Liver (tissue), 3 donors: ENCODE measurements around the gene WDR37.

Source experiments
- CTCF ChIP-seq: fragments of 150-350 bp; IDR thresholded peaks from 2 replicates; pipeline ENCODE4 v1.5.1; 2017; ENCODE audit warnings: improper control_type of control experiment, low read depth, low read length; ENCODE audit not compliant: missing input control
- FOXA1 ChIP-seq: IDR thresholded peaks from 2 replicates; pipeline ENCODE4 v1.6.1; 2016; ENCODE audit warnings: antibody characterized with exemption
- GABPA ChIP-seq, 2 donors: IDR thresholded peaks in 1 of 2; conservative IDR thresholded peaks in 1 of 2; 2 replicates each; pipeline ENCODE4 v1.6.1; 2016; ENCODE audit warnings: antibody characterized with exemption in 2 of 2, mild to moderate bottlenecking in 1 of 2, moderate library complexity in 1 of 2
- SP1 ChIP-seq: IDR thresholded peaks from 2 replicates; pipeline ENCODE4 v1.6.1; 2018; ENCODE audit warnings: antibody characterized with exemption, mild to moderate bottlenecking
- TAF1 ChIP-seq: conservative IDR thresholded peaks from 2 replicates; pipeline ENCODE4 v1.6.1; 2016; ENCODE audit warnings: antibody characterized with exemption, mild to moderate bottlenecking
- YY1 ChIP-seq: IDR thresholded peaks from 2 replicates; pipeline ENCODE4 v1.6.1; 2016; ENCODE audit warnings: antibody characterized with exemption, mild to moderate bottlenecking
- donor health status: healthy.
- donor health status: healthy.

DNA sequence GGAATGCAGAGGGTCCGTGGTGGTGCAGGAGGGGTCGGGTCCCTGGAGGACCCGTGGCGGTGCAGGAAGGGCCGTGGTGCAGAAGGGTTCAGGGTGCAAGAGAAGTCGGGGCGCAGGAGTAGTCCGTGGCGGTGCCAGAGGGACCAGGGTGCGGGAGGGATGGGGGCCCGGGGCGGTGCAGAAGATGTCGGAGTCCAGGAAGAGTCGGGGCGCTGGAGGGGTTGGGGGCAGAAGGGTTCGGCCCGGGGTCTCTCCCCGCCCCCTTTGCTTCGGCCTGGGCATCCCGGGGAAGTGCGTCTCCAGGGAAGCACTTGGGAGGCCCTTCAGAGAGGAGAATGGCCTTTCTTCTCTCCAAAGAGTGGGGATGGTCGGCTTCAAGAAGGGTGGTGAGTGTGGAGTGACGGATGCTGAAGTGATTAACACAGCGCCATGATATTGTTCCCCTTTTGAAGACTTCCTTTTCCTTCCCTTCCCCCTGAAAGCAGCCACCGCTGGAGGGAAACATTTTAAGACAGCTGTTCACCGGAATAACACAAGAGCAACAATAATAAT lies 997 bp downstream of the WDR37 start:
- TF ChIP-seq TAF1 (no peak), CTCF (no peak), SP1 (no peak), GABPA (IDR thresholded peaks at IDR 0.05 in 1 of 2, conservative IDR thresholded peaks at IDR 0.05 in 1 of 2) (no peak), FOXA1 (no peak), YY1 (no peak)
